ENCODE results near the gene CERCAM. TPM values are rescaled to one million over a fixed set of nuclear protein-coding genes. Genes with fewer than 3 reads are reported as not detected.

Gene CERCAM
- total RNA-seq, 3 donors from 2014 or later = 19.8 to 47.5 (median 30.5) TPM

GRCh38 chr9:128393970-128394369 lies 26.7 kb upstream of the CERCAM start:
- H3K4me3 ChIP-seq = no peak overlapping the region
- H3K27me3 ChIP-seq = no peaks in the 10 kb centered on the region
- H3K9me3 ChIP-seq = no peaks in the 10 kb centered on the region
- no peaks in the 10 kb centered on the region for H3K4me1 ChIP-seq
- DNase-seq (ENCODE audit: low spot score in 2 of 2) = no peak
- intact Hi-C loops (cut with DNase I; ENCODE audit: low total_unique reads) = no loop called here
- H3K36me3 ChIP-seq = peaks cover 6% of the 10 kb centered on the region
- H3K27ac ChIP-seq = no peak overlapping the region
- TF ChIP-seq POLR2A (IDR thresholded peaks at IDR 0.05) (no peak), CTCF (IDR thresholded peaks at IDR 0.05) (no peak), POLR2AphosphoS5 (IDR thresholded peaks at IDR 0.05) (no peak)

DNA sequence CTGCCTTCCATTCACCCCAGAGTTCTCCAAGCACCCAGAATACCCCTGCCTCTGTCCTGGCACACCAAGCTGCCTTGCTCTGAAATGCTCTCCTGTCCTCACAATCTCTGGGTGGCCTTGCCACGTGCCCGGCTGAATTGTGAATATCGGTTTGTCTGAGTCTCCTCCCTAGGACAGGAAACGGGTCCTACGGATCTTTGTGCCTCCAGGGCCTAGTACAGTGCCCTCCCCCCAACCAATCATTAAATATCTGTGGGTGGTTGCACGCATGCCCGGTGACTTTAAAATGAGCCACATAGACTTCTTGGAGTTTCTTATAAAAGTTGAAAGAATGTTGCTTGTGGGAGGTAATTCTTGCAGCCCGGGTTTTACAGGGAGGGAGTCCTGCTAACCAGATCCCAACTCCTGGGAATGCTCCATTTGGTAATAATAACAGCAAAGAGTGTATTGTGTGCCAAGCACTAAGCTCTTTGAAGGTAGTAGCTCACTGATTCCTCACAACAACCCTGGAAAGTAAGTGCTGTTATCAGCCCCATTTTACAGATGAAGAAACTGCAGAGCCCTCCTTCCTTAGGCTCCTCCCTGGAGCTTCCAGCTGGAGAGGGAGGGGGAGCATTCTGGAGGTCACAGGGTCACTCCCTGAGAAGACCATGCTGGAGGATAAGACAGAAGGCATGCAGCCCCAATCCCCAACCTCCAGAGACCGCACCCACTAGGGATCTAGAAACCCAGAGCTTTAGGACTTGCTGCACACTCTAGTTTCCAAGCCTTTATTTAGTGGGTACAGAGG lies 26.1 kb upstream of the CERCAM start:
- Histone ChIP-seq H3K9me3 (no peaks in the 10 kb centered on the region), H3K4me3 (no peak overlapping the region), H3K27me3 (no peaks in the 10 kb centered on the region), H3K36me3 (peaks cover 6% of the 10 kb centered on the region), H3K4me1 (no peaks in the 10 kb centered on the region), H3K27ac (no peak overlapping the region)
- intact Hi-C loops (cut with DNase I; ENCODE audit: low total_unique reads) = no loop called here
- TF ChIP-seq CTCF (IDR thresholded peaks at IDR 0.05) = no peak
- no peak for TF ChIP-seq POLR2A (IDR thresholded peaks at IDR 0.05)
- no peak for TF ChIP-seq POLR2AphosphoS5 (IDR thresholded peaks at IDR 0.05)
- DNase-seq (ENCODE audit: low spot score in 2 of 2) = no peak

- H3K4me1 ChIP-seq = no peaks in the 10 kb centered on the region
- no peak overlapping the region for H3K4me3 ChIP-seq
- H3K27me3 ChIP-seq = no peaks in the 10 kb centered on the region
- DNase-seq (ENCODE audit: low spot score in 2 of 2) = no peak
- intact Hi-C loops (cut with DNase I; ENCODE audit: low total_unique reads) = no loop called here
- no peak overlapping the region for H3K27ac ChIP-seq
- no peak for TF ChIP-seq POLR2A (IDR thresholded peaks at IDR 0.05)
- TF ChIP-seq POLR2AphosphoS5 (IDR thresholded peaks at IDR 0.05) = no peak
- no peak for TF ChIP-seq CTCF (IDR thresholded peaks at IDR 0.05)
- no peaks in the 10 kb centered on the region for H3K9me3 ChIP-seq
- peaks cover 6% of the 10 kb centered on the region for H3K36me3 ChIP-seq
Observed at GRCh38 chr9:128396970-128397613, 23.6 kb upstream of the CERCAM start.

GRCh38 chr9:128397831-128398230 lies 22.8 kb upstream of the CERCAM start:
- no peak overlapping the region for H3K4me3 ChIP-seq
- H3K27ac ChIP-seq = no peak overlapping the region
- TF ChIP-seq POLR2AphosphoS5 (IDR thresholded peaks at IDR 0.05) (no peak), CTCF (IDR thresholded peaks at IDR 0.05) (no peak), POLR2A (IDR thresholded peaks at IDR 0.05) (no peak)
- no peaks in the 10 kb centered on the region for H3K9me3 ChIP-seq
- intact Hi-C loops (cut with DNase I; ENCODE audit: low total_unique reads) = no loop called here
- no peaks in the 10 kb centered on the region for H3K27me3 ChIP-seq
- H3K4me1 ChIP-seq = no peaks in the 10 kb centered on the region
- no peaks in the 10 kb centered on the region for H3K36me3 ChIP-seq
- no peak for DNase-seq (ENCODE audit: low spot score in 2 of 2)

DNA sequence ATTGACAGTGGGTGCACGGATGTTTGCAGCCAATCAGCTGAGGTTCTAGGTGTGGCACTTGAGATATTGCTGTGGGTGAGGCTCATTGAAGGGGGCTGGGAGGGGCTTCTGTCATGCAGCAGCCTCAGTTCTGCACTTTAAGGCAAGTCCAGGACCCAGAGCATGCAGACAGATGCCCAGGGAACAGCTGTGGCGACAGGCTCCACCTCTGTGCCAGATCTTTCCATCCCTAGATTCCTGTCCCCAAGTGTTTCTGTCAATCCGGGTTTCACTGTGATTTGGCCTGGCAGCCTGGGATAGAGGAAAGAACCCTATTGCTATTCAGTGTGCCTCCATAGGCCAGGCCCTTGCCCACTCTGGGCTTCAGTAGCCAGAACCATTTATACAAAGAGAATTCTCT lies 20.8 kb upstream of the CERCAM start:
- Histone ChIP-seq H3K4me3 (no peak overlapping the region), H3K27ac (no peak overlapping the region), H3K36me3 (no peaks in the 10 kb centered on the region), H3K9me3 (no peaks in the 10 kb centered on the region), H3K27me3 (no peaks in the 10 kb centered on the region), H3K4me1 (no peaks in the 10 kb centered on the region)
- TF ChIP-seq POLR2AphosphoS5 (IDR thresholded peaks at IDR 0.05) = no peak
- no peak for TF ChIP-seq CTCF (IDR thresholded peaks at IDR 0.05)
- TF ChIP-seq POLR2A (IDR thresholded peaks at IDR 0.05) = no peak
- intact Hi-C loops (cut with DNase I; ENCODE audit: low total_unique reads) = no loop called here
- no peak for DNase-seq (ENCODE audit: low spot score in 2 of 2)

Measured in breast epithelium (tissue), 4 donors.